ENCODE measurements around the gene CCNG2.

Gene CCNG2

GRCh38 chr4:77178560-77178959 is 21.6 kb downstream of the CCNG2 start:
- no peak for DNase-seq (ENCODE audit: low spot score)

GRCh38 chr4:77179519-77179918 is 22.5 kb downstream of the CCNG2 start:
- no peak for DNase-seq (ENCODE audit: low spot score)

- DNase-seq (ENCODE audit: low spot score), result no peak
Measured at GRCh38 chr4:77181720-77182119, 24.7 kb downstream of the CCNG2 start.

- DNase-seq (ENCODE audit: low spot score), result no peak
Measured at GRCh38 chr4:77183777-77184420, 26.9 kb downstream of the CCNG2 start.

- no peak for DNase-seq (ENCODE audit: low spot score)
Measured at GRCh38 chr4:77184974-77185373, 28.0 kb downstream of the CCNG2 start.

- no peak for DNase-seq (ENCODE audit: low spot score)
Measured at GRCh38 chr4:77185686-77186085, 28.7 kb downstream of the CCNG2 start.

GRCh38 chr4:77187322-77187721 is 30.3 kb downstream of the CCNG2 start:
- DNase-seq (ENCODE audit: low spot score), result no peak

GRCh38 chr4:77188498-77189220 is 31.7 kb downstream of the CCNG2 start:
- no peak for DNase-seq (ENCODE audit: low spot score)

GRCh38 chr4:77189412-77189811 is 32.4 kb downstream of the CCNG2 start:
- DNase-seq (ENCODE audit: low spot score), result no peak

GRCh38 chr4:77190053-77190452 is 33.0 kb downstream of the CCNG2 start:
- DNase-seq (ENCODE audit: low spot score), result peak; percentile 33

GRCh38 chr4:77193046-77193445 is 36.0 kb downstream of the CCNG2 start:
- no peak for DNase-seq (ENCODE audit: low spot score)

- no peak for DNase-seq (ENCODE audit: low spot score)
Measured at GRCh38 chr4:77193511-77194102, 36.6 kb downstream of the CCNG2 start.

- DNase-seq (ENCODE audit: low spot score), result no peak
Measured at GRCh38 chr4:77194366-77194765, 37.4 kb downstream of the CCNG2 start.

- no peak for DNase-seq (ENCODE audit: low spot score)
Measured at GRCh38 chr4:77194989-77195388, 38.0 kb downstream of the CCNG2 start.

- DNase-seq (ENCODE audit: low spot score), result no peak
Measured at GRCh38 chr4:77196866-77197265, 39.9 kb downstream of the CCNG2 start.

- no peak for DNase-seq (ENCODE audit: low spot score)
Measured at GRCh38 chr4:77197361-77197760, 40.4 kb downstream of the CCNG2 start.

- DNase-seq (ENCODE audit: low spot score), result no peak
Measured at GRCh38 chr4:77197831-77198230, 40.8 kb downstream of the CCNG2 start.

- DNase-seq (ENCODE audit: low spot score), result no peak
Measured at GRCh38 chr4:77199276-77199675, 42.3 kb downstream of the CCNG2 start.

- DNase-seq (ENCODE audit: low spot score), result no peak
Measured at GRCh38 chr4:77199701-77200100, 42.7 kb downstream of the CCNG2 start.

- DNase-seq (ENCODE audit: low spot score), result no peak
Measured at GRCh38 chr4:77201343-77201742, 44.3 kb downstream of the CCNG2 start.

GRCh38 chr4:77201857-77202256 is 44.9 kb downstream of the CCNG2 start:
- DNase-seq (ENCODE audit: low spot score), result no peak

- DNase-seq (ENCODE audit: low spot score), result no peak
Measured at GRCh38 chr4:77202491-77202890, 45.5 kb downstream of the CCNG2 start.

- DNase-seq (ENCODE audit: low spot score), result peak; percentile 79
Measured at GRCh38 chr4:77203380-77204197, 46.6 kb downstream of the CCNG2 start.
